CD4-positive, alpha-beta T cell treated with Interferon alpha-2 for 1 hour (primary cell): ENCODE measurements around the gene FBXW8.

ENCODE experiments used
- DNase-seq, 2 donors: peaks; one replicate each; pipeline ENCODE4 v3.0.0-alpha.2; 2020 to 2022

The FBXW8 gene

DNA sequence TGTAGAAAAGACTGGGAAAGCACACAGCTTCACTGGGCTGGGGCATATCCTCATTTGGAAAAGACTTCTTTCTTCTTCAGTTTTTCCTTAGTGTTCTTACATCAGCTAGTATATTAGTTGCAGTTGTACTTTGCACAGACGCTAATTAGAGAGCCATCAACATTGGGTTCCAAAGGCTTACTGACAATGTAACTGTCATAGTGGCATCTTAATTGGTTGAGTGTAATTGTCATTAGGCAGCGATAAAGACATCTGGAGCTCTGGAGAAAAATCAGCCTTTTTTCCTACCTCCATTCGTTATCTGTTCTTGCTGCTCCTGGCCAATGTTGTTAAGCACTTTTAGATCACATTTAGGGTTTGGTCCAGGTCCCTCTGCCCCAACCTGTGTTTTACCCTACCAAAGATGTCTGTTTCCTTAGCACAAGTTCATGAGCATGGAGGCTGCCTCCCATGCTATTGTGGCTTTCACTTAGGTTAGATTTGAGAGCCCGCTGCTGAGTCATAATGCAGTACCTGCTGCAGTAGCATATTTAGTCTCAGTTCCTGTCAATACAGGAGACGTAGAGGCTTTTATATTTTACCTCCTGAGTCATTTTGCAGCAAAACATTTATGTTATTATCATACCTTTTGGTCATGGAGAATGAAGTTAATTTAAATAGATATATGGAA is 49.2 kb downstream of the FBXW8 start:
- peak in 1 of 2 donors; percentile 12 for DNase-seq

- DNase-seq: no peak
Observed at GRCh38 chr12:116962197-116962596, 51.4 kb downstream of the FBXW8 start.

- no peak for DNase-seq
Observed at GRCh38 chr12:116962783-116963356, 52.1 kb downstream of the FBXW8 start.

- no peak for DNase-seq
Observed at GRCh38 chr12:116964054-116965050, 53.6 kb downstream of the FBXW8 start.

DNA sequence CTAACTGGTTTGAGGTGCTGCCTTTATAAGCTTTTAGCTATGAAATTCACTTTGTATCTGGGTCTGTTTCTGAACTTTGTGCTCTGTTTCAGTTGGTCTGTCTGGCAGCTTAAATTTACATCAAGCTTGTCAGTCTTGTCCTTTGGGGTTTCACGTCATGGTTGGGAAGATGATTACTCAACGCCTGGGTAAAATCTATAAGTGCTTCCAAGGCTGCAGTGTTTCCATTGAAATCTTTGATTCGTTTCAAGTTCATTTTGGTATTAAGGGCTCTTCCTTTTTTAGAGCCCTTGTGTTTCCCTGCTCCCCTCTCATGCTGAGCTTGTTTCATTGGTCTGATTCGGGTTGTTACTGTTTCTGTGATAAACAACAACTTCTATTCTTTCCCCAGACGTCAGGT is 58.2 kb downstream of the FBXW8 start:
- DNase-seq: no peak

- DNase-seq: no peak
Observed at GRCh38 chr12:116969615-116970585, 59.1 kb downstream of the FBXW8 start.

DNA sequence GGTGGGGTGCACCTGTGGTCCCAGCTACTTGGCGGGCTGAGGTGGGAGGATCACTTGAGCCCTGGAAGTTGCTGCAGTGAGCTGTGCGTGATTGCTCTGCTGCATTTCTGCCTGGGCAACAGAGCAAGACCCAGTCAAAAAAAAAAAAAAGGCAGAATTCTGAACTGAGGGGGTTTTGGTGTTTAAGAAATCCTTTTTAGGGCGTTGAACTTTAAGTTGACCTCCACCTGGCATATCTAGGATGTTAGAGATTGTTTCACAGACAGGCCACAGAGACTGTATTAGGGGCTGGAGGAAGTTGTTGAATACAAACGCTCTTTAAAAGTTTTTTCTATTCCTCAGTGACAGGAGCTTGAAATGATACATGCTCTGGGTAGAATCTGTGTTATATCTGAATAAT is 60.5 kb downstream of the FBXW8 start:
- DNase-seq: no peak

DNA sequence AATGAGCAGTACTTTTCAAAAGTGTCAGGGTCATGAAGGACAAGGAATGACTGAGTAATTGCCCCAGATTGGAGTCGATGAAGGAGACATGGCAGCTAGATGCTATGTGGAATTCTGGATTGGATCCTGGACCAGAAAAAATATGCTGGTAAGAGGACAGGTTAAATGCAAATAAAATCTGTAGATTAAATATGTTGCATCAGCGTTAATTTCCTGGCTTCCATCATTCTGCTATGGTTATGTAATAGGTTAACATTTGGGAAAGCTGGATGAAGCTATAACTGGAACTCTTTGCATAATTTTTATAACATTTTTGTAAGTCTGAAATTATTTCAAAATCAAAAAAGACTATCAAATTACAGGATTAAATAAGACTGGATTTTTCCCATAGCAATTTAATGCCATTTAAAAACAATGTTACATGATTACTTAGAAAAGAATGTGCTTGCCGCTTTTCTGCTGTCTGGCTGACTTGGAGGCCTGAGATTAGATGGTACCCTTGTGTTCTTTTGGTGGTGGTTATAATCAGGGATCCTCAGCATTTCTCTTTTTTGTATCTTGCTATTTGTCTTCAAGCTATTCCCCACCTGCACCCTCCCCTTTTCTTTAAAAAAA is 65.1 kb downstream of the FBXW8 start:
- DNase-seq: no peak

DNA sequence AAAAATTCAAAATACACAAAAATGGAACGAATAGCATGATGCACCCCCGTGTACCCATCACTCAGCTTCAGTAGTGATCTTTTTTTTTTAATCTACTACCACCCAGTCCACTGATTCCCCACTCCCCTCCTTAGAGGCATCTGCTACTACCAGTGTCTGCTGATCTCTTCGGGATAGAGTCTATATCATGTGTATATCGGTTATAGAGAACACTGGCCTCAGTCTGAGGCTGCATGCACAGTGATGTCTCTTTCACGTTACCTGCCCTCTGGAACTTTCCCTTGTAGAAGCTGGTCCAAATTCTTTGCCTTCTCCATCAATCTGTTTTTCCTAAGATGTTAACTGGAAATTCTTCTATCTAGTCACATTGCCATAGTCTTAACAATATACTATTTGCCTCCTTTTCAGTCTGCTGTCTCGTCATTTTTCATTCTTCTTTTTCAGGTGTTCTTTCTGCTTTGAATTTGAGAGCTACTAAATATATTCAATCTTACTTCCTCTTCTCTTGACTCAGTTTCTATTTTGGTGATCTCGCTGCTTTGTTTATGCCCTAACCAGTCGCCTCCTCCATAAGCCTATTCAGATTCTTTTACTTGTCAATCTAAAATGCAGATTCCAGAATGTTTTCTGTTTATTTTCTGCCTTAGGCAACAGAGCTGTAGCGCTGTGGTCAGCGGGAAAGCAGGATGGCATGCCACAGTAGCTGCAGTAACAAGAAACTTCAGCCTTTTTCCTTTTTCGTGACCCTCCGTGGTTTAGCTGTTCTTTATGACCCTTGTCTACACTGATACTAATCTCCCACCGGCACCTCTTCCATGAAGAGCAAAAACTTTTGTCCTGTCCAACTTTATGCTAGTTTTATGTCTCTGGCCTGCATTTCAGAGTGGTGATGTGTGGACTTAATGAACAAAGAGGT is 67.0 kb downstream of the FBXW8 start:
- DNase-seq: no peak

DNA sequence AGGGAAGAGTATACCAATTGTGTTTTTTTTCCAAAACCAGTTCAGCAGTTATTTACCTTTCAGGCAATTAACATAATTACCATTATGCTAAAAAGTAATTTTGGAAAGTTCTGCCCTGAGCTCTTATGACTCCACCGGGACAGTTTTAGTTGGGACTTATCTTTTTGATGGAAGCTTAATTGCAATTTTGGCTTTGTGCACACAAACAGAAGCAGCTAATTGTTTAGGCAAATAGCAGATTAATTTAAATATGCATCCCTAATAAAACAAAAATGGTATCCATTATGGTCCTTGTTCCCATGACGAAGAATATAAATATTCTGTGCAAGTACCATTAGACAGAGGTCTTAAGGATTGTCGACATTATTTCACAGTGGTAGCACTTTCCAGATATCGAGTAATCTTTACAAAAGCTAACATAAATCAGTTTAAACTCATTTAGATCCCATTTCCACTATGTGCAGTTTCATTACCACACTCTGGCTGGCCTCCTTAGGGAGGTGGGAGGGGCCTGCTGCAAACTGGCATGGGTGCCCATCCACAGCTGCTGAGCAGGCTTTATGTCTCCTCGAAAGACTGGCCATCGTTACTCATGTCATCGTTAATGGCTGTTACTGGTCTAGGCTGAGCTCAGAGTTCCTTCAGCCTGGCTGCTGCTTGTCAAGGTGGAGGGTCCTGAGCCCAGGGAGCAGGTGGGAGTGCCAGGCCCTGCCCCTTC is 68.2 kb downstream of the FBXW8 start:
- no peak for DNase-seq

- no peak for DNase-seq
Observed at GRCh38 chr12:116980083-116980482, 69.3 kb downstream of the FBXW8 start.

GRCh38 chr12:116982791-116983411 is 72.2 kb downstream of the FBXW8 start:
- DNase-seq: no peak

GRCh38 chr12:116984098-116984497 is 73.3 kb downstream of the FBXW8 start:
- no peak for DNase-seq

DNA sequence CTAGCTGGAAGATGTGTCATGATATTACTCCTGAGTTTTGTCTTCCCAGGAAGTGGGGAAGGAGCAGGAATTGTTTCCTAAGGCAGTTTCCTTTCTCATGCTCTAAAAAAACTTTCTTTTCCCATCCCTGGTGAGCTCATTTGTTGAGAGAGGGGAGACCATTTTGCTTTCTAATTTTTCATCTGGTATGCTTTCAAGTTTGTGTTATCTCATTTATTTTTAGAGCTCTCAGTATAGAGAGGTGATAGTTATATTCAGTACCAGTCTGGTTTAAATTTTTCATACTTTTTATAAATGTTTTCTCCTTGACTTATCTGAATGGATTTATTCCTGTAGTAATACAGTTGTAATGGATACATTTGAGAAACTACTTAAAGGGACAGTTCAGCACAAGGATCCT is 79.6 kb downstream of the FBXW8 start:
- no peak for DNase-seq

DNA sequence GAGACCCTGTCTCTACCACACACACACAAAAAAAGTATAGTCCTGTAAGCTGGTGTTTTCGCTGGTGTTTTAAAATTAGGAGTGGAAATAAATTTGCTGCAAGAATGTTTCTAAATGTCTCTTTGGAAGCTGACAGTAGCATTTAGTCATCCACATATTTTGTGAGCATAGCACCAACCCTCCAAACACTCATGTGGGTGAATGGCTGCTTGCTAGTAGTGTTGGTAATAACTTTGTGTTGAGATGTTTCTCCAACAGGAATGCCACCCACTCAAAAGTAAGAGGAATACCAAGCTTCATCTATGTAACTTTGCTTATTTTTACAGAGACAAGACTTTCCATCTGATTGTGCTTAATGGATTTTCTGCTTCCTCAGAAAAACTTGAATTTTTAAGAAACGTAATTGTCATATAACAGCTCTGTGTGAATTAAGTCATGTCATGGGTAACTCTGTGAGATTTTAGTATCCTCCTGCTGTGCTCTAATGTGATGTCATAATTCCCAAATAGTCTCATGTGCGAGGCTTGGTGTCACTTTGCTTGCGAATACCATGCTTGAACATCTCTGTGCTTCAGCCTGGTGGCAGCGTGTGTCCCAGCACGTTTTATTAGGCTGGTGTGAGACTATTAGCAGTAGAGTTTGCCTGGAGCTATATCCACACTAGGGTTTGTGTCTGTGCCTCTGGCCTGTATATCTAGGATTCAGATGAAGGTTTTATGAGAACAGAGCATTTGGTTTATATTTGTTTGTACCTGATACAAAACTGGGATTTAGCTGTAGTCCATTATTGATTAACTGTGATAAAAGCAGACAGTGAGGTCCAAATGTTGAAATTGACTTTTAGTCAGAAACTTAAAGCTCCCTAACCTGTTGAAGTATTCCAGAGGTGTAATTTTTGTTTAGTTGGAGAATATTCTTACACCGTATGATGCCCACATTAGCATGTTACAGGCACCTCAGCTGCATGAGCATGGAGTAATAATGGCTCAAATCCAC is 80.5 kb downstream of the FBXW8 start:
- DNase-seq: no peak

DNA sequence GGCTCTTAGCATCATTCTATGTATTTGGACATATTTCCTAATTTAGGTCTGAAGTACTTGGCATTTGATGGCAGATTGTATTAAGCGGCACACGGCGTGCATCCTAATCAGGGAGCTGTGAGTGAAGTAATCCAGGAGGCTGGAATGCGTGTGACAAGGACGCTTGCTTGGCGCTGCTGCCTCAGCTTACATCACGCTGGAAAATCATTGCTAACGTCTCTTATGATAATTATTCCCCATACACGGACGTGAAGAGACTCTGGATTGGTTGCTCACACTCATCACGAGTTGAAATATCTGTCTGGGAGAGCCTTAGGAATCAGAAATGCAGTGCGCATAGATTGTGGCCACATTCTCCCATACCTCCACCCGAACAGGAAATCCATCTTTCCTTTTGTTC is 85.3 kb downstream of the FBXW8 start:
- DNase-seq: no peak

DNA sequence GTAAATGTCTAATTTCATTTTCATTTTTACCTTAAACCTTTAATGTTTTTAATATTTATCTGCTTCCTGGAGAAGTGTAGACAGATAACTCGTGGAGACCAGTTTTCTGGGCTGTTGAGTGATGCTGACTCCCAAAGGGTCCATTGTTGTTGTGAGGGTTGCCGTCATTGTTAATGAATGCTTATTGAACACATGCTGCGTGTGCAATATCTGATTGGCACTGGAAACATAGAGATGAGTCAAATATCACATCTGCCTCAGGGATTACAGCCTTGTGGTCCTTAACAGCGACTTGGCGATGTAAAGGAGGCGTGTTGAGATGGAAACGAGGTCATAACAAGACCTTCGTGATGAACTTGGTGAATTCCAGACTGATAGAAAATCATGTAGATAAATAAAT is 85.9 kb downstream of the FBXW8 start:
- DNase-seq: no peak

- DNase-seq: no peak
Observed at GRCh38 chr12:116999066-116999465, 88.3 kb downstream of the FBXW8 start.
